Fibroblast of lung (primary cell): ENCODE measurements around the gene LRMDA.

Source experiments
- CTCF ChIP-seq, 2 donors: IDR thresholded peaks in 1 of 2; conservative IDR thresholded peaks in 1 of 2; 1 replicate in 1 of 2; 2 replicates in 1 of 2; pipeline ENCODE4 v1.5.1; 2011 to 2012; ENCODE audit warnings: low read length in 2 of 2, control low read depth in 1 of 2, inconsistent platforms in 1 of 2, low read depth in 1 of 2, mild to moderate bottlenecking in 1 of 2
- EZH2 ChIP-seq: IDR thresholded peaks from 2 replicates; pipeline ENCODE4 v1.5.1; 2012; ENCODE audit warnings: low read length, control low read depth, mild to moderate bottlenecking; ENCODE audit errors: missing control alignments

DNA sequence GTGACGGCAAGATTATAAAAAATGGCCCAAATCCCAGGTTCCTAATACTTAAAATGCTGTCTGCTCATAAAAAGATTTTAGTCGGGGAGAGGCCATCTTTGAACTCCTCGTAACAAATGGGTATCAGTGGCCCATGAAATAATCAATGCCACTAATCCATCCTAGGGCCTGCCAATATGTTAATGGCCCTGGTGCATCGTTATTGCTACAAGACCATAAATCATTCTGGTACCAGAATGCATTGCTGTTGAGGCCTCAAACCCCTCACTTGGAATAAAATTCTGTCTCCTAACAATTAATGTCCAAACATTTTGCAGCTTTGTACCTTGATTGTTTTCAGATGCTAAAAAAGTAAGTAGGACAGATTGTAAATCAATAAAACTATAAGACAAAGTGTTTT is 290.6 kb downstream of the LRMDA start:
- TF ChIP-seq CTCF (conservative IDR thresholded peaks at IDR 0.05 in 1 of 2, IDR thresholded peaks at IDR 0.05 in 1 of 2; ENCODE audit: low read depth in 1 of 2, low read length in 2 of 2) (no peak), EZH2 (no peak)
